ENCODE measurements around the gene HEBP2.
"Not testable (repeated sequence)": the region's sequence is repeated elsewhere in the genome, so short reads cannot be mapped to it uniquely, and the experiment has no call there.

Gene HEBP2, protein sequence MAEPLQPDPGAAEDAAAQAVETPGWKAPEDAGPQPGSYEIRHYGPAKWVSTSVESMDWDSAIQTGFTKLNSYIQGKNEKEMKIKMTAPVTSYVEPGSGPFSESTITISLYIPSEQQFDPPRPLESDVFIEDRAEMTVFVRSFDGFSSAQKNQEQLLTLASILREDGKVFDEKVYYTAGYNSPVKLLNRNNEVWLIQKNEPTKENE

DNA sequence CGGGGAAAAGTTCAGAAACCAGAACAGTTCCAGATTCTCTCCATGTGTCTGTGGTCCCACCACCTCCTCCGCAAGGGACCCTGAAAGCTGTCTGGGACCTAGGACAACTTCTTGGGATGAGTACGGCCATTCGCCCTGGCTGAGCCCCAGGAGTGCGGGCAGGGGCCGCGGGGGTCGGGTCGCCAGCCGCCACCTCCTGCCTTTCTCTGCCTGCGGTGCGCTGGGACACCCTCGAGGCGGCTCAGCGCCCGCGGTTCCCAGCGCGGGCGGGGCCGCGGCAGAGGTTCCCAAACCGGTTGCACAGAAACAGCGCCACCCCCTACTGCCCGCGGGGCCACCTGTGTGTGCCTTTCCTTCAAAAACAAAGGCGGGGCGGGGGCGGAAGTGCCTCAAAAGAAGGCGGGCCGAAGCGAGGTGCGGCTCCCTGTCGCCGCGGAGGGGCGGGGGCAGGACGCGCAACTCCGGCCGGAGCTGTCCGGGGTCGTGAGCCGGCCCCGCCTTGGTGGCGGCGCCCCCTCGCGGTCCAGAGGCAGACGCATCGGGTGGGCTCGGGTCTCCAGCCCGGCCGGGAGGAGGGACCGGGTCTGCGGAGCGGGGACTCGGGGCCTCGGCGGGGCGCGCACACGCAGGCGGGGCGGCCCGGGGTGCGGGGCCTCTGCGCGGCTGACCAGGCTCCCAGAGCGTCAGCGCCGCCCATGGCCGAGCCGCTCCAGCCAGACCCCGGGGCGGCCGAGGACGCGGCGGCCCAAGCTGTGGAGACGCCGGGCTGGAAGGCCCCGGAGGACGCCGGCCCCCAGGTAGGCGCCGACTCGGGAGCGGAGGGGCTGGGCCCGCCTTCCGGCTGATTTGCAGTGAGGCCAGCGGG, at the start of gene HEBP2:
TSS of gene HEBP2 (plus strand) at position 423 of the 865 bp plus-strand sequence. CDS start at position 696, 273 bp downstream.
- Histone ChIP-seq H3K27me3 (ENCODE audit: insufficient read depth, insufficient read length) (no peaks in the 10 kb centered on the region), H3K9ac (ENCODE audit: insufficient read length, low read depth) (peak within 1 kb of the TSS; percentile 85), H3K36me3 (ENCODE audit: insufficient read depth, insufficient read length, low read length) (peaks cover 36% of the 10 kb centered on the region), H3K4me1 (ENCODE audit: insufficient read depth, insufficient read length) (peaks cover 2% of the 10 kb centered on the region), H3K9me3 (ENCODE audit: insufficient read depth, low read length) (no peaks in the 10 kb centered on the region), H3K4me3 (ENCODE audit: insufficient read length, low read depth) (peak within 1 kb of the TSS; percentile 76)
- no peak for TF ChIP-seq YY1 (IDR thresholded peaks at IDR 0.05; ENCODE audit: insufficient read depth, insufficient read length)
- TF ChIP-seq SUZ12 (IDR thresholded peaks at IDR 0.05; ENCODE audit: extremely low read depth, insufficient read depth, insufficient read length): no peak
- TF ChIP-seq ZNF274 (IDR thresholded peaks at IDR 0.05; ENCODE audit: low read depth, low read length): no peak
- DNase-seq (ENCODE audit: low read depth, low spot score): peak; percentile 89

DNA sequence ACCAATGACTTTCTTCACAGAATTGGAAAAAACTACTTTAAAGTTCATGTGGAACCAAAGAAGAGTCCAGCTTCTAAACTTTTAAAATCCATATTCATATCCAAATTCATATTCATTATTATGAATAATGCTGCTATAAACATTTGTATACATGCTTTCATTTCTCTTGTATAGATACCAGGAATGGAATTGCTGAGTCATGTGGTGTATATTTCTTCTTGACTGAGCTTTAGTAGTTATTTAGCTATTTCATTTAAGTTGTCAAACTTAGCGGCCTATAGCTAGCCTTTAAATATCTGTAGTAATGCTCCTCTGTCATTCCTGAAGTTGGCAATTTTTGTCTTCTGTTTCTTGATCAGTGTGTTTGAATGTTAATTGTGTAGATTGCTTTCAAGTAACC, 46.1 kb upstream of the HEBP2 start:
- no peaks in the 10 kb centered on the region for H3K36me3 ChIP-seq (ENCODE audit: insufficient read depth, insufficient read length, low read length)
- no peaks in the 10 kb centered on the region for H3K9me3 ChIP-seq (ENCODE audit: insufficient read depth, low read length)
- TF ChIP-seq YY1 (IDR thresholded peaks at IDR 0.05; ENCODE audit: insufficient read depth, insufficient read length): no peak
- TF ChIP-seq ZNF274 (IDR thresholded peaks at IDR 0.05; ENCODE audit: low read depth, low read length): no peak
- TF ChIP-seq SUZ12 (IDR thresholded peaks at IDR 0.05; ENCODE audit: extremely low read depth, insufficient read depth, insufficient read length): no peak
- no peak overlapping the region for H3K4me3 ChIP-seq (ENCODE audit: insufficient read length, low read depth)
- no peak for DNase-seq (ENCODE audit: low read depth, low spot score)
- no peaks in the 10 kb centered on the region for H3K4me1 ChIP-seq (ENCODE audit: insufficient read depth, insufficient read length)
- no peaks in the 10 kb centered on the region for H3K27me3 ChIP-seq (ENCODE audit: insufficient read depth, insufficient read length)
- no peak overlapping the region for H3K9ac ChIP-seq (ENCODE audit: insufficient read length, low read depth)

DNA sequence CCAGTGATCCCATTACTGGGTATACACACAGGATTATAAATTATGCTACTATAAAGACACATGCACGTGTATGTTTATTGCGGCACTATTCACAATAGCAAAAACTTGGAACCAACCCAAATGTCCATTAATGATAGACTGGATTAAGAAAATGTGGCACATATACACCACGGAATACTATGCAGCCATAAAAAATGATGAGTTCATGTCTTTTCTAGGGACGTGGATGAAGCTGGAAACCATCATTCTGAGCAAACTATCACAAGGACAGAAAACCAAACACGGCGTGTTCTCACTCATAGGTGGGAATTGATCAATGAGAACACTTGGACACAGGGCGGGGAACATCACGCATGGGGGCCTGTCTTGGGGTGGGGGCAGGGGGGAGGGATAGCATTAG, 35.3 kb upstream of the HEBP2 start:
- not testable (repeated sequence) for H3K9ac ChIP-seq (ENCODE audit: insufficient read length, low read depth); H3K9me3 ChIP-seq (ENCODE audit: insufficient read depth, low read length); DNase-seq (ENCODE audit: low read depth, low spot score); H3K36me3 ChIP-seq (ENCODE audit: insufficient read depth, insufficient read length, low read length); H3K4me3 ChIP-seq (ENCODE audit: insufficient read length, low read depth); H3K4me1 ChIP-seq (ENCODE audit: insufficient read depth, insufficient read length); H3K27me3 ChIP-seq (ENCODE audit: insufficient read depth, insufficient read length)

DNA sequence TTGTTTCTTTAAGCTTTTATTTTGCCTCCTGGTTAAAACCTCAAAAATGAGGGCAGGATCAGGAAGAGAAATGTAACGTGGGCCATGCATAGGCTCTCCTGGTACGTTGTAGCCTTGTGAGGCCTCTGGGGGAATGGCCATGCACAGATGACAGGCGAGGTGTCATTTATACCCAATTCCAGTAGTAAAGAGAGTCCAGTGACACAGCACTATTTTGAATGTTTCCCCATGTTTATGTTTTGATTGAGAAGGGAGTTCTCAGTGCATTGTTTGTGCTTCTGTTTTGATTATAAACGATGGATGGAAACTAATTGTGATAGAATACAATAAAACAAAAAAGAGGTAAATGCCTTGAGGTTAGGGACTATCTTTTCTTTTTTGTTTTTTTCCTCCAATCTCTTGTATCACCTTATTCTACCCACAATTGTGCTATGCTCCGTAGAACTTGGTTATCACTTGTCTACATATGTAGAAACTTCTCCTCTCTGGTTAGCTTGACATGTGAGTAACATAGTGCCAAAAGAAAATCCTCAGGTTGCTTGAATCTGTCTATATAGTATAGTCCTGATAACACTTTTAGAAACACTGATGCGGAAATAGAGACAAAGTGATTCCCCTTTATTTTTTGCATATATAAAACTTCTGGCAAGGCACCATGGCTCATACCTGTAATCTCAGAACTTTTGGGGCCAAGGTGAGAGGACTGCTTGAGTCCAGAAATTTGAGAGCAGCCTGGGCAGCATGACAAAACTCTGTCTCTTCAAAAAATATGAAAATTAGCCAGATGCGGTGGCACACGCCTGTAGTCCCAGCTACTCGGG, 33.2 kb upstream of the HEBP2 start:
- TF ChIP-seq SUZ12 (IDR thresholded peaks at IDR 0.05; ENCODE audit: extremely low read depth, insufficient read depth, insufficient read length): no peak
- TF ChIP-seq ZNF274 (IDR thresholded peaks at IDR 0.05; ENCODE audit: low read depth, low read length): no peak
- TF ChIP-seq YY1 (IDR thresholded peaks at IDR 0.05; ENCODE audit: insufficient read depth, insufficient read length): no peak
- no peak for DNase-seq (ENCODE audit: low read depth, low spot score)

DNA sequence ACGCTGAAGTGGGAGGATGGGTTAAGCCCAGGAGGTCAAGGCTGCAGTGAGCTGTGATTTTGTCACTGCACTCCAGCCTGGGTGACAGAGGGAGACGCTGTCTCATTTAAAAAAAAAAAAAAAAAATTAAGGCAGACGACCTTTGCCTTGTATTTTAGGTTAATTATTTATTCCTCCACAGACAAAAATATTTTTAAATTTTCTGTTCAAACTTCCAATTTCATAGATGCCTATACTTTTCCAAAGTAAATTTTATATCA, 32.6 kb upstream of the HEBP2 start:
- no peaks in the 10 kb centered on the region for H3K27me3 ChIP-seq (ENCODE audit: insufficient read depth, insufficient read length)
- H3K36me3 ChIP-seq (ENCODE audit: insufficient read depth, insufficient read length, low read length): no peaks in the 10 kb centered on the region
- no peaks in the 10 kb centered on the region for H3K9me3 ChIP-seq (ENCODE audit: insufficient read depth, low read length)
- H3K4me1 ChIP-seq (ENCODE audit: insufficient read depth, insufficient read length): peaks cover 3% of the 10 kb centered on the region
- no peak for DNase-seq (ENCODE audit: low read depth, low spot score)
- H3K9ac ChIP-seq (ENCODE audit: insufficient read length, low read depth): no peak overlapping the region
- H3K4me3 ChIP-seq (ENCODE audit: insufficient read length, low read depth): no peak overlapping the region
- no peak for TF ChIP-seq SUZ12 (IDR thresholded peaks at IDR 0.05; ENCODE audit: extremely low read depth, insufficient read depth, insufficient read length)
- TF ChIP-seq YY1 (IDR thresholded peaks at IDR 0.05; ENCODE audit: insufficient read depth, insufficient read length): no peak

More for the DNA sequence above, 33.2 kb upstream of the HEBP2 start:
- peaks cover 3% of the 10 kb centered on the region for H3K4me1 ChIP-seq (ENCODE audit: insufficient read depth, insufficient read length)
- no peak overlapping the region for H3K4me3 ChIP-seq (ENCODE audit: insufficient read length, low read depth)
- H3K9me3 ChIP-seq (ENCODE audit: insufficient read depth, low read length): no peaks in the 10 kb centered on the region
- H3K27me3 ChIP-seq (ENCODE audit: insufficient read depth, insufficient read length): no peaks in the 10 kb centered on the region
- H3K36me3 ChIP-seq (ENCODE audit: insufficient read depth, insufficient read length, low read length): no peaks in the 10 kb centered on the region
- H3K9ac ChIP-seq (ENCODE audit: insufficient read length, low read depth): no peak overlapping the region

DNA sequence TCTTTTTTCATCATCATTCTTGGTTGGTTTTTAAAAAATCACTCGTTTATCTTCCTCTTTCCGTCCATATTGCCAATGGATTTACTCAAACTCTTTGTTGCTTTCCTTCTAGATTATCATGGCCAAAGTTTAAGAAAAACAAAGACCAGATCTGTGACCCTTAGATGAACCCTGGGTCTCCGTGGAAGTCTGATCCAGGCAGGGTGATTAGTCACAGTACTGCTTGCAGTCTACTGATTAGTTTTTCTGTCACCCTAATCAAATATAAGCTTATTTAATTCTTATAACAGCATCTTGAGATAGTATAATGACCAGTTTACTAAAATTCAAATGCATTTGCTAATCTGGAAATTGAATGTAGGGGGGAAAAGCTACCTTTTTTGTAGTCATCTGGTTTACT, 32.3 kb upstream of the HEBP2 start:
- no peak overlapping the region for H3K4me3 ChIP-seq (ENCODE audit: insufficient read length, low read depth)
- H3K27me3 ChIP-seq (ENCODE audit: insufficient read depth, insufficient read length): no peaks in the 10 kb centered on the region
- TF ChIP-seq YY1 (IDR thresholded peaks at IDR 0.05; ENCODE audit: insufficient read depth, insufficient read length) (no peak), ZNF274 (IDR thresholded peaks at IDR 0.05; ENCODE audit: low read depth, low read length) (no peak), SUZ12 (IDR thresholded peaks at IDR 0.05; ENCODE audit: extremely low read depth, insufficient read depth, insufficient read length) (no peak)
- no peak for DNase-seq (ENCODE audit: low read depth, low spot score)
- no peak overlapping the region for H3K9ac ChIP-seq (ENCODE audit: insufficient read length, low read depth)
- peaks cover 3% of the 10 kb centered on the region for H3K4me1 ChIP-seq (ENCODE audit: insufficient read depth, insufficient read length)
- no peaks in the 10 kb centered on the region for H3K9me3 ChIP-seq (ENCODE audit: insufficient read depth, low read length)
- no peaks in the 10 kb centered on the region for H3K36me3 ChIP-seq (ENCODE audit: insufficient read depth, insufficient read length, low read length)
